Femur (tissue), 1 donor: ENCODE measurements around the gene RALGDS.
"Not testable (repeated sequence)": the region's sequence is repeated elsewhere in the genome, so short reads cannot be mapped to it uniquely, and the experiment has no call there.

Experiments
- DNase-seq: peaks from one replicate; pipeline ENCODE4 v3.0.0-alpha.2; 2017

Gene RALGDS

DNA sequence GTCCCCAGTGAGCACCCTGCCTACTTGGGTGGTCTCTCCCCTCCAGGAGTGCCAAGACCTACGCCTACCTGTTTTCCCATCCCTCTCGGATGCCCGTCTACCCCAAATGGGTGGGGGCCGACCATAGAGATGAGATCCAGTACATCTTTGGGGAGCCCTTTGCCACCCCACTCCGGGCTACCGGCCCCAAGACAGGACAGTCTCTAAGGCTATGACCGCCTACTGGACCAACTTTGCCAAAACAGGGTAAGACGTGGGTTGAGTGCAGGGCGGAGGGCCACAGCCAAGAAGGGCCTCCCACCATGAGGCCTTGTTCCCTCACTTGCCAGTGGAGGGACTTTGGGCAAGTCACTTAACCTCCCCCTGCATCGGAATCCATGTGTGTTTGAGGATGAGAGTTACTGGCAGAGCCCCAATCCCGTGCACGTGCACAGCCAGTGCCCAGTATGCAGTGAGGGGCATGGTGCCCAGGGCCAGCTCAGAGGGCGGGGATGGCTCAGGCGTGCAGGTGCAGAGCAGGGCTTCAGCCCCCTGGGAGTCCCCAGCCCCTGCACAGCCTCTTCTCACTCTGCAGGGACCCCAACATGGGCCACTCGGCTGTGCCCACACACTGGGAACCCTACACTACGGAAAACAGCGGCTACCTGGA, 34.7 kb downstream of the RALGDS start:
- not testable (repeated sequence) for DNase-seq

- DNase-seq, result not testable (repeated sequence)
Observed at GRCh38 chr9:133083688-133084087, 37.4 kb downstream of the RALGDS start.

DNA sequence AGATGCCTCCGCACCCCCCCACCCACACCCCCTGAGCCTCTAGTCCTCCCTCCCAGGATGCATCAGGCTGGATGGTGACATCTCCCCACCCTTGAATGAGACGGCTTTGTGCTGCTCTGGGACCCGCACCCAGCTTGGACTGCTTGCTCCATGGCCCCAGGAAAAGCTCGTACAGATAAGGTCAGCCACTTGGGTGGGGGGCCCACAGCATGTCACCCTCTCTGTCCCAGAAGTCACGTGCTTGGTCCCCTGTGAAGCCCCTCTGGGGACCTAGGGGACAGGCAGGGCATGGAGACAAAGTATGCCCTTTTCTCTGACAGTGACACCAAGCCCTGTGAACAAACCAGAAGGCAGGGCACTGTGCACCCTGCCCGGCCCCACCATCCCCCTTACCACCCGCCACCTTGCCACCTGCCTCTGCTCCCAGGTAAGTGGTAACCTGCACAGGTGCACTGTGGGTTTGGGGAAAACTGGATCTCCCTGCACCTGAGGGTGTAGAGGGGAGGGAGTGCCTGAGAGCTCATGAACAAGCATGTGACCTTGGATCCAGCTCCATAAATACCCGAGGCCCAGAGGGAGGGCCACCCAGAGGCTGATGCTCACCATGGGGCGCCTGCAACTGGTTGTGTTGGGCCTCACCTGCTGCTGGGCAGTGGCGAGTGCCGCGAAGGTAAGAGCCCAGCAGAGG, 38.9 kb downstream of the RALGDS start:
- not testable (repeated sequence) for DNase-seq

DNA sequence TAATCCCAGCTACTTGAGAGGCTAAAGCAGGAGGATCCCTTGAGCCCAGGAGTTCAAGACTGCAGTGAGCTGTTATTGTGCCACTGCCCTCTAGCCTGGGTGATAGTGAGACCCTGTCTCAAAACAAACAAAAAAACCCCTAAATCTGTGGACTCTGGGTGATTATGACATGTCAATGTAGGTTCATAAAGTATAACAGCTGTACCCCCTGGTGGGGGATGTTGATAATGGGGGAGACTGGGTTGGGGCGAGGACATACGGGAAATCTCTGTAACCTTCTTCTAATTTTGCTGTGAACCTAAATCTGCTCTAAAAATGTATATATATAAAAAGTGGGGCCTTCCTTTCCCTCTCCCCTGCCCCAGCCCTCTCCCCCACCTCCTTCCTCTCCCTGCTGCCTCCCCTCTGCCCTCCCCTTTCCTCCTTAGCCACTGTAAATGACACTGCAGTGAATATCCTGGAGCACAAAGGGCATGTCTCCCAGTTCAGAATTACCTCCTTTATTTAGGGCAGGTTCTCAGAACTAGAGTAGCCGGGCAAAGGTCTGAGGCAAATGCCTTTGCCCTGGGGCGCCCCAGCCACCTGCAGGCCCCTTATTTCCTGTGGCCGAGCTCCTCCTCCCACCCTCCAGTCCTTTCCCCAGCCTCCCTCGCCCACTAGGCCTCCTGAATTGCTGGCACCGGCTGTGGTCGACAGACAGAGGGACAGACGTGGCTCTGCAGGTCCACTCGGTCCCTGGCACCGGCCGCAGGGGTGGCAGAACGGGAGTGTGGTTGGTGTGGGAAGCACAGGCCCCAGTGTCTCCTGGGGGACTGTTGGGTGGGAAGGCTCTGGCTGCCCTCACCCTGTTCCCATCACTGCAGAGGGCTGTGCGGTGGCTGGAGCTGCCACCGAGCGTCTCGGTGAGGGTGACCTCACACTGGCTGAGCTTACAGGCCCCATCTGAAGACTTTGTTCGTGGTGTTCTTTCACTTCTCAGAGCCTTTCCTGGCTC, 40.0 kb downstream of the RALGDS start:
- DNase-seq, result not testable (repeated sequence)

GRCh38 chr9:133080161-133080560, 40.9 kb downstream of the RALGDS start:
- no peak for DNase-seq

DNA sequence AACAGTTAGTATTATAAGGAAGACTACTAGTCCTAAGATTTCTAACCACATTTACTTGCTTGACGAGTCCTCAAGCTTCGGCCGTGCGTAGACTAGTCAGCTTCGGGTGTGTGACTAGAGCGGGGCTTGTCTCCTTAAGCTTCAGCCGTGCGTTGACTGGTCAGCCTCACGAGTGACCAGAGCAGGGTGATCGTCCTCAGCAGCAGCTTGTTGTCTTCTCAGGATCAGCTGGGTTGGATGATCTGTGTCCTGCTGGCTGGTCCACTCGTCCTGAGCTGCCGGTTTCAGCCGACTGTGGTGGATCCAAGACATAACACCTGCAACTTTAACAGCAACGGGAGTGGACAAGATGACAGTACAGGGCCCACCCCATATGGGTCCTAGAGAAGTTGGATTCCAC, 42.6 kb downstream of the RALGDS start:
- DNase-seq, result no peak

DNA sequence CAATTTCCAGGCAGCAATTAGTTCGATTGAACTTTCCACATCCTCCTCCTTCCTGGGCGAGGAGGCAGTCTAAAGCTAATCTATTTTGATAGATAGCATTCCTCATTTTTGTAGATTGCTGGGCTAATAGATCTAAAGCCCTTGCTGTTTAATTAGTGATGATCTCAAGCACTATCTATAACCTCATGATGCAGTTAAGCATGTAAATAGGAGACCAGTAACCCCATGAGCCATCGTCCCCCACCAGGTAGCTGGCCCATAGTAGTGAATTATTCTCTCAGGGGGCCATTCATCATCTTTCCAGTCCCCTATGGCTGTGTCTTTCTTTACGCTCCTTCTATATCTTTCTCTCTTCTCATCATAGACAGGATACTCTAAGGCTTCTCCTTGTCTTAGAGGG, 44.3 kb downstream of the RALGDS start:
- no peak for DNase-seq

- peak; percentile 31 for DNase-seq
Observed at GRCh38 chr9:133075925-133076630, 45.0 kb downstream of the RALGDS start.

GRCh38 chr9:133074111-133074651, 46.9 kb downstream of the RALGDS start:
- no peak for DNase-seq

- DNase-seq, result no peak
Observed at GRCh38 chr9:133073086-133074014, 47.7 kb downstream of the RALGDS start.

GRCh38 chr9:133072210-133072609, 48.8 kb downstream of the RALGDS start:
- not testable (repeated sequence) for DNase-seq

GRCh38 chr9:133071484-133072150, 49.4 kb downstream of the RALGDS start:
- no peak for DNase-seq

GRCh38 chr9:133070985-133071384, 50.1 kb downstream of the RALGDS start:
- DNase-seq, result not testable (repeated sequence)

DNA sequence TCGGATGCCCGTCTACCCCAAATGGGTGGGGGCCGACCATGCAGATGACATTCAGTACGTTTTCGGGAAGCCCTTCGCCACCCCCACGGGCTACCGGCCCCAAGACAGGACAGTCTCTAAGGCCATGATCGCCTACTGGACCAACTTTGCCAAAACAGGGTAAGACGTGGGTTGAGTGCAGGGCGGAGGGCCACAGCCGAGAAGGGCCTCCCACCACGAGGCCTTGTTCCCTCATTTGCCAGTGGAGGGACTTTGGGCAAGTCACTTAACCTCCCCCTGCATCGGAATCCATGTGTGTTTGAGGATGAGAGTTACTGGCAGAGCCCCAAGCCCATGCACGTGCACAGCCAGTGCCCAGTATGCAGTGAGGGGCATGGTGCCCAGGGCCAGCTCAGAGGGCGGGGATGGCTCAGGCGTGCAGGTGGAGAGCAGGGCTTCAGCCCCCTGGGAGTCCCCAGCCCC, 50.5 kb downstream of the RALGDS start:
- DNase-seq, result not testable (repeated sequence)

DNA sequence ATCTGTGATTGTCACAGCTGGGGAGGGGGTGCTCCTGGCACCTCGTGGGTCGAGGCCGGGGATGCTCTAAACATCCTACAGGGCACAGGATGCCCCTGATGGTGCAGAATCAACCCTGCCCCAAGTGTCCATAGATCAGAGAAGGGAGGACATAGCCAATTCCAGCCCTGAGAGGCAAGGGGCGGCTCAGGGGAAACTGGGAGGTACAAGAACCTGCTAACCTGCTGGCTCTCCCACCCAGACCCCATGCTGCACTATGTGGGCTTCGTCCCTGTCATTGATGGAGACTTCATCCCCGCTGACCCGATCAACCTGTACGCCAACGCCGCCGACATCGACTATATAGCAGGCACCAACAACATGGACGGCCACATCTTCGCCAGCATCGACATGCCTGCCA, 52.6 kb downstream of the RALGDS start:
- DNase-seq, result not testable (repeated sequence)

GRCh38 chr9:133067813-133068212, 53.2 kb downstream of the RALGDS start:
- no peak for DNase-seq

- no peak for DNase-seq
Observed at GRCh38 chr9:133067006-133067405, 54.0 kb downstream of the RALGDS start.

- DNase-seq, result no peak
Observed at GRCh38 chr9:133066181-133066983, 54.7 kb downstream of the RALGDS start.

- no peak for DNase-seq
Observed at GRCh38 chr9:133065070-133065388, 56.0 kb downstream of the RALGDS start.
